ENCODE data around the gene PTBP2.

PTBP2 gene

DNA sequence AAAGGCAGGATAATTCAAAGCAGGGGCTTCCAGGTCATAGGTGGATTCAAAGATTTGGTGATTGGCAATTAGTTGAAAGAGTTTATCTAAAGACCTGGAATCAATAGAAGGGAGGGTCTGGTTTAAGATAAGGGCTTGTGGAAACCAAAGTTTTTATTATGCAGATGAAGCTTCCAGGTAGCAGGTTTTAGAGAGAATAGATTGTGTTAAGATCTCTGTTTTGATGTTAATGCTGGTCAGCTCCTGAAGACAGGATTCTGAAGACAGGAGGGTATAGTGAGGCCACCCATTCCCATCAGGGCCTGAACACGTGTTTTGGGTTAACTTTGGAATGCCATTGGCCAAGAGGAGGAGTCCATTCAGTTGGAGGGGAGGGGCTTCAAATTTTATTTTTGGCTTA is 6.1 kb upstream of the PTBP2 start:
- H3K4me3 ChIP-seq (ENCODE audit: insufficient read depth, low read length, poor library complexity, severe bottlenecking): no peak overlapping the region
- H3K9ac ChIP-seq (ENCODE audit: low read length): no peak overlapping the region
- H2AFZ ChIP-seq (ENCODE audit: low read depth, low read length, severe bottlenecking): no peak overlapping the region
- no peaks in the 10 kb centered on the region for H3K9me3 ChIP-seq (ENCODE audit: insufficient read depth, low read length)
- no peaks in the 10 kb centered on the region for H4K20me1 ChIP-seq (ENCODE audit: low read depth, low read length)
- no peaks in the 10 kb centered on the region for H3K79me2 ChIP-seq (ENCODE audit: insufficient read depth, low read length)
- TF ChIP-seq, protein P1, sequence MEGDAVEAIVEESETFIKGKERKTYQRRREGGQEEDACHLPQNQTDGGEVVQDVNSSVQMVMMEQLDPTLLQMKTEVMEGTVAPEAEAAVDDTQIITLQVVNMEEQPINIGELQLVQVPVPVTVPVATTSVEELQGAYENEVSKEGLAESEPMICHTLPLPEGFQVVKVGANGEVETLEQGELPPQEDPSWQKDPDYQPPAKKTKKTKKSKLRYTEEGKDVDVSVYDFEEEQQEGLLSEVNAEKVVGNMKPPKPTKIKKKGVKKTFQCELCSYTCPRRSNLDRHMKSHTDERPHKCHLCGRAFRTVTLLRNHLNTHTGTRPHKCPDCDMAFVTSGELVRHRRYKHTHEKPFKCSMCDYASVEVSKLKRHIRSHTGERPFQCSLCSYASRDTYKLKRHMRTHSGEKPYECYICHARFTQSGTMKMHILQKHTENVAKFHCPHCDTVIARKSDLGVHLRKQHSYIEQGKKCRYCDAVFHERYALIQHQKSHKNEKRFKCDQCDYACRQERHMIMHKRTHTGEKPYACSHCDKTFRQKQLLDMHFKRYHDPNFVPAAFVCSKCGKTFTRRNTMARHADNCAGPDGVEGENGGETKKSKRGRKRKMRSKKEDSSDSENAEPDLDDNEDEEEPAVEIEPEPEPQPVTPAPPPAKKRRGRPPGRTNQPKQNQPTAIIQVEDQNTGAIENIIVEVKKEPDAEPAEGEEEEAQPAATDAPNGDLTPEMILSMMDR (IDR thresholded peaks at IDR 0.05; ENCODE audit: insufficient read depth, low read length, poor library complexity, severe bottlenecking): no peak
- no peak for TF ChIP-seq EZH2phosphoT487 (conservative IDR thresholded peaks at IDR 0.05; ENCODE audit: low read length)
- no peaks in the 10 kb centered on the region for H3K36me3 ChIP-seq (ENCODE audit: low read length)
- no peaks in the 10 kb centered on the region for H3F3A ChIP-seq (ENCODE audit: insufficient read depth)
- H3K27ac ChIP-seq (ENCODE audit: low read depth, low read length): no peak overlapping the region
- no peak overlapping the region for H3K4me2 ChIP-seq (ENCODE audit: low read depth, low read length, poor library complexity, severe bottlenecking)
- no peaks in the 10 kb centered on the region for H3K27me3 ChIP-seq (ENCODE audit: low read length)
- H3K9me2 ChIP-seq (replicated peaks; ENCODE audit: insufficient read depth, low read length): no peaks in the 10 kb centered on the region

DNA sequence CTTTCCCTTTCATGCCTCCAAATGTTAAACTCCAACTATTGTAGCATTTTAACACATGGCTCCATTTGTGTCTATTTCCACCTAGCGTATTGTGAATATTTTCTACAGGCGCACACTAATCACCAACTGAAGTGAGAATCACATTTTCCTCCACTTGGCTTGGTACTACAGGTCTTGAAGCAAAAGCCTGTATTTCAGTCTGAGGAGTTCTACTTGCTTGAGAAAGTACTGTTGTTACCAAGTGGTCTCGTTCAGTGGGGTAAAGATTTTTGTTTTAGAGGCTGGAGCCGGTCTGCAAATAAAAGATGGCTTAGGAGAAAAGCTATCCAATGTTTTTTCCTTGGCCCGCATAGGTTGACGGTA is 550 bp upstream of the PTBP2 start:
- Histone ChIP-seq H3K4me3 (ENCODE audit: insufficient read depth, low read length, poor library complexity, severe bottlenecking) (peak overlapping the region; percentile 90), H2AFZ (ENCODE audit: low read depth, low read length, severe bottlenecking) (peak overlapping the region; percentile 83), H3K36me3 (ENCODE audit: low read length) (peaks cover 5% of the 10 kb centered on the region; the same call in 1 of the 2 replicates), H4K20me1 (ENCODE audit: low read depth, low read length) (no peaks in the 10 kb centered on the region), H3K9me3 (ENCODE audit: insufficient read depth, low read length) (no peaks in the 10 kb centered on the region), H3F3A (ENCODE audit: insufficient read depth) (no peaks in the 10 kb centered on the region; the same call in 1 of the 2 replicates), H3K9me2 (replicated peaks; ENCODE audit: insufficient read depth, low read length) (no peaks in the 10 kb centered on the region), H3K4me2 (ENCODE audit: low read depth, low read length, poor library complexity, severe bottlenecking) (peak overlapping the region; percentile 56), H3K79me2 (ENCODE audit: insufficient read depth, low read length) (peaks cover 42% of the 10 kb centered on the region), H3K9ac (ENCODE audit: low read length) (peak overlapping the region; percentile 92), H3K27me3 (ENCODE audit: low read length) (no peaks in the 10 kb centered on the region), H3K27ac (ENCODE audit: low read depth, low read length) (no peak overlapping the region)
- TF ChIP-seq, protein P1 (IDR thresholded peaks at IDR 0.05; ENCODE audit: insufficient read depth, low read length, poor library complexity, severe bottlenecking): no peak
- no peak for TF ChIP-seq EZH2phosphoT487 (conservative IDR thresholded peaks at IDR 0.05; ENCODE audit: low read length)

DNA sequence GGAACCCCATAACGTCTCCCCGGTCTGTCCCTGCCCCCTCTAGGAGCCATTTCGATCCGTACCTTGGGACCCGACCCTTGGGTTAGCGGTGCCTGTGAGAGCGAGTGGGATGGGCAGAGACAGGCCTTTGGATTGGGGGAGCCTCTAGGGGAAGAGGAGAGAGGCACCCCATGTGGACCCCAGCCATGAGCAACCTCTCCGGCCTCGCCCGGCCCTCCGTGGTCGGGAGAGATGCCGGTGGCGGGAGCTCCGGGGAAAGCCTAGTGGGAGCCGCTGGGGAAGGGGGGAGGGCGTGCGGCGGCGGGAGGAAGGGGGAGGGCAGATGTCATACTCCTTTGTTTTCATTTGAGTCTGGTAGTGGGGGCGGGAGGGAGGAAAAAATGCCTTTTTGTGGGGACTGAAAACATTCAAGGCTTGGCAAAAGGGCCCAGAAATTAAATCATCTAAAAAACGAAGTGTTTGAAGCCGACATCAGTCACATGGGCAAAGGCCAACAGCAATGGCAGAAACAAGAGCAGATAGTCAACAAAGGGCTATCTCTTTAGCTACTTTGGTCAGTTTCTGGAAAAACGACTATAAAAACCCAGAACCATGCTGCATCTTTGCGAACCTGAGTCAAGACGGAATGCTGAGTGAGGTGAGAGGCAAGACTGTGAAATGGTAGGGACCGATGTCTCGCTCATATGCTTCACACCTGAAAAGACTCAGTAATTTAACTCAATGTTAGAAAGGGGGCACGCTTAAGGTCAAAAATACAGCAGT is 758 bp downstream of the PTBP2 start:
- no peaks in the 10 kb centered on the region; the same call in 1 of the 2 replicates for H3F3A ChIP-seq (ENCODE audit: insufficient read depth)
- H3K27ac ChIP-seq (ENCODE audit: low read depth, low read length): peak overlapping the region; percentile 68
- peaks cover 11% of the 10 kb centered on the region for H3K36me3 ChIP-seq (ENCODE audit: low read length)
- peaks cover 55% of the 10 kb centered on the region for H3K79me2 ChIP-seq (ENCODE audit: insufficient read depth, low read length)
- H3K27me3 ChIP-seq (ENCODE audit: low read length): no peaks in the 10 kb centered on the region
- H4K20me1 ChIP-seq (ENCODE audit: low read depth, low read length): peaks cover 1% of the 10 kb centered on the region
- peak overlapping the region; percentile 72 for H2AFZ ChIP-seq (ENCODE audit: low read depth, low read length, severe bottlenecking)
- no peaks in the 10 kb centered on the region for H3K9me2 ChIP-seq (replicated peaks; ENCODE audit: insufficient read depth, low read length)
- no peaks in the 10 kb centered on the region for H3K9me3 ChIP-seq (ENCODE audit: insufficient read depth, low read length)
- H3K4me3 ChIP-seq (ENCODE audit: insufficient read depth, low read length, poor library complexity, severe bottlenecking): peak overlapping the region; percentile 90
- no peak for TF ChIP-seq EZH2phosphoT487 (conservative IDR thresholded peaks at IDR 0.05; ENCODE audit: low read length)
- TF ChIP-seq, protein P1 (IDR thresholded peaks at IDR 0.05; ENCODE audit: insufficient read depth, low read length, poor library complexity, severe bottlenecking): no peak
- H3K4me2 ChIP-seq (ENCODE audit: low read depth, low read length, poor library complexity, severe bottlenecking): peak overlapping the region; percentile 85
- H3K9ac ChIP-seq (ENCODE audit: low read length): peak overlapping the region; percentile 92
